Subcutaneous adipose tissue (tissue), 4 donors: ENCODE measurements around the gene RNH1. TPM values are rescaled to one million over a fixed set of nuclear protein-coding genes. Genes with fewer than 3 reads are reported as not detected.

Experiments used
- total RNA-seq, 4 donors: library from RNA; depleted of rRNA; stranded (reverse); fragments of >200 nt; gene quantifications; one replicate each; pipeline ENCODE4 v1.1.0, GENCODE V29; 2016
- TF ChIP-seq, protein P1 (sequence below): fragments of 450-650 bp; IDR thresholded peaks from one replicate; pipeline ENCODE4 v1.5.1; 2016; ENCODE audit warnings: low read depth, mild to moderate bottlenecking, control low read depth, antibody characterized with exemption, moderate library complexity

The RNH1 gene
- total RNA-seq, 4 donors from 2014 or later, result 108 to 290 (median 245) TPM

DNA sequence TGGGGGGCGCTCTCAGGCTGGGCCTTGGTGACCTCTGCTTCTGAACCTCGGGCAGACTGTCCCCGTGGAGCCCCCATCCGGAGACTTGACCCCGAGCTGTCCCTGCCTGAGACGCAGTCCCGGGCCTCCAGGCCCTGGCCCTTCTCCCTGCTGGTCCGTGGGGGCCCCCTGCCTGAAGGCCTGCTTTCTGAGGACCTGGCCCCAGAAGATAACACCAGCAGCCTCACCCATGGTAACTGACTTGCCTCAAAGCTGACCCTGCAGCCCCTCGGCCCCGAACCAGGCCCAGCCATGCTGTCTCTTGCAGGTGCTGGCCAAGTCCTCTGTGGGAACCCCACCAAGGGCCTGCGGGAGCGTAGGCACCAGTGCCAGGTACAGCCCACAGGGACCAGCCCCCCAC, 44.6 kb upstream of the RNH1 start:
- TF ChIP-seq, protein P1, sequence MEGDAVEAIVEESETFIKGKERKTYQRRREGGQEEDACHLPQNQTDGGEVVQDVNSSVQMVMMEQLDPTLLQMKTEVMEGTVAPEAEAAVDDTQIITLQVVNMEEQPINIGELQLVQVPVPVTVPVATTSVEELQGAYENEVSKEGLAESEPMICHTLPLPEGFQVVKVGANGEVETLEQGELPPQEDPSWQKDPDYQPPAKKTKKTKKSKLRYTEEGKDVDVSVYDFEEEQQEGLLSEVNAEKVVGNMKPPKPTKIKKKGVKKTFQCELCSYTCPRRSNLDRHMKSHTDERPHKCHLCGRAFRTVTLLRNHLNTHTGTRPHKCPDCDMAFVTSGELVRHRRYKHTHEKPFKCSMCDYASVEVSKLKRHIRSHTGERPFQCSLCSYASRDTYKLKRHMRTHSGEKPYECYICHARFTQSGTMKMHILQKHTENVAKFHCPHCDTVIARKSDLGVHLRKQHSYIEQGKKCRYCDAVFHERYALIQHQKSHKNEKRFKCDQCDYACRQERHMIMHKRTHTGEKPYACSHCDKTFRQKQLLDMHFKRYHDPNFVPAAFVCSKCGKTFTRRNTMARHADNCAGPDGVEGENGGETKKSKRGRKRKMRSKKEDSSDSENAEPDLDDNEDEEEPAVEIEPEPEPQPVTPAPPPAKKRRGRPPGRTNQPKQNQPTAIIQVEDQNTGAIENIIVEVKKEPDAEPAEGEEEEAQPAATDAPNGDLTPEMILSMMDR, result no peak

DNA sequence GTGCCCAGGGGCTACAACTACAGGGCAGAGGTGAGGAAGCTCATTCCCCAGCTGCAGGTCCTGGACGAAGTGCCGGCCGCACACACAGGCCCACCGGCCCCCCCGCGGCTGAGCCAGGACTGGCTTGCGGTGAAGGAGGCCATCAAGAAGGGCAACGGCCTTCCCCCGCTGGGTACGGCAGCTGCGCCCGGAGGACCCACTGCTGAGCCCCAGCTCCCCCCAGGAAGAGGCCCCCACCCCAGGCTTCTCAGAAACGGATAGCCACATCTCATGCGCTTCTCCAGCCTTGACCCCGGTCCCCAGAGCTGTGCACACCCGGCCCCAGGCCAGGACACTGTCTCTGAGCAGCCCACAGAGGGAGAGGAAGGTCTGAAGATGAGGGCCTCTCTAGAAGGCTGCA, 44.1 kb upstream of the RNH1 start:
- TF ChIP-seq, protein P1, result no peak

DNA sequence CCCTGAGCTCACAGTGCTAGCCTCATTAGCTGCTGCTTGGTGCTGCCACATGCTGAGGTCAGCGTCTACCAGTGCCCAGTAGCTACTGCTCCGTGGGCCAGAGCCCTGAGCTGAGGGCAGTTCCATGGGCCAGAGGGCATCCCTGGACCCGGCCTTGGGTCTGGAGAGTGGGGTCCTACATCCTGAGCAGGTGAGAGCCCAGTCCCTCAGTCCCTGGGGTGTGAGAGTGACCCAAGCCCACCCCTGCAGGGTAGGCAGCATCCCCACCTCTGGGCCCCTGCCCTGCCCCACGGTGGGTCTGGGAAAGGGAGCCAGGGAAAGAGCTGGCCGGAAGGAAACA, 43.7 kb upstream of the RNH1 start:
- TF ChIP-seq, protein P1, result no peak

DNA sequence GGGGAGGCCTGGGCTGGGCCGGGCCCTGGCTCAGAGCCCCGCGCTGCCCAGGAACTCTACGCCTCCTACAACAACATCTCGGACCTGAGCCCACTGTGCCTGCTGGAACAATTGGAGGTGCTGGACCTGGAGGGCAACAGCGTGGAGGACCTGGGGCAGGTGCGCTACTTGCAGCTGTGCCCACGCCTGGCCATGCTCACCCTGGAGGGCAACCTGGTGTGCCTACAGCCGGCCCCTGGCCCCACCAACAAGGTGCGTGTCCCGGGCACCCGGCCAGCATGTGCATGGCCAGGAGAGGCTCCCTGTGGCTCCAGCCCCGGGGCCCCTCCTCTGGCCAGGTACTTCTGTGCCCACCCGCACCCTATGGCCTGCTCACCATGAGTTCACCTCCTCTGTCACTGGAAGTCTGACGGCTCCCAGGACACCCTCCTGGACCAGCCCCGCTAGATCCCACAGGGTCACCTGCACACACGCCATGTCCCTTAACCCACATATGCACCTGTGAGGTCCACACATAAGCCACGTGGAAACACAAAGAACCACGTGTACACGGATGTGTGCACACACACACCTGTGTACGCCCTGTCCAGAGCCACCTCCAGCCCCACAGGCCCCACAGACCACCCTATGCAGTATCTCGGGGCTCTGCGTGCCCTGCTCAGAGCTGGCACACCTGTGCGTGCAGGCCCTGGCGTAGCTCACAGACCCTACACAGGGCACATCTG, 43.1 kb upstream of the RNH1 start:
- TF ChIP-seq, protein P1, result no peak

DNA sequence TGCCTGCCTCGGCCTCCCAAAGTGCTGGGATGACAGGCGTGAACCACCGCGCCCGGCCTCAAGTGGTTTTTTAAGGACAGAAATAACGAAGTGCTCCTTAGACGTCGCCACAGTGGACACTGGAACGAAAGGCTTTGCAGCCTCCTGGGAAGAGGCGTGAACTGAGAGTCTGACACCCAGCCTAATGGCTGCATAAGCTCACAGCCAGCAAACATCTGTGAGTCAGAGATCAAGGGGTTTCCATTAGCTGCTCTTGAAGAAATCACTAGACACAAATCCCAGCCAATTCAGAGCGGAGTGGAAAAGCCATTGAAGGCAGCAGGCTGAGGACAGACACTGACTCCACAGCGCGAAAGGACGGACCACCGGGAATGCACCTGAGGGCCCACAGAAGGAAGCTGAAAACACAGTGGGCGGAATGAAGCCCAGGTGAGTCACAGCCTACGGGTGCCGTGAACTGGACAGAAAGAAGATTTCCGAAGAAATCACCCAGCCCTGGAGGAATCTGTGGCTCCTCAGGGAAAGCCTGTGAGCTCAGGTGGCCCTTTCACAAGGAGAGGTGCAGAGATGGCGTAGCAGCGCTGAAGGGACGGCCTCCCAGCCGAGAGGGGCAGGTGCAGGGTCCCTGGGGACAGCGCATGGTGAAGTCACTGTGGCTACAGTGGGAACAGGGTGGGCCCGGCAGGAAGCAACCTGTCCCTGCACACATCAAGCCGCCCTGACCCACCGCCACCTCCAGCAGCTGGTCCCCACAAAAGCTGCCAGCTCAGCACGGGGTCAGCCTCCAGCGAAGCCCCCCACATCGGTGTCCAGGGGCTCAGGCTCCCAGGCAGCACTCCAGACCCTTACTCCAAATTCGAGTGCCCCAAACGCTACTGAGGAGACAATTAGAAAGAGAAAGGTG, 41.9 kb upstream of the RNH1 start:
- TF ChIP-seq, protein P1, result no peak

DNA sequence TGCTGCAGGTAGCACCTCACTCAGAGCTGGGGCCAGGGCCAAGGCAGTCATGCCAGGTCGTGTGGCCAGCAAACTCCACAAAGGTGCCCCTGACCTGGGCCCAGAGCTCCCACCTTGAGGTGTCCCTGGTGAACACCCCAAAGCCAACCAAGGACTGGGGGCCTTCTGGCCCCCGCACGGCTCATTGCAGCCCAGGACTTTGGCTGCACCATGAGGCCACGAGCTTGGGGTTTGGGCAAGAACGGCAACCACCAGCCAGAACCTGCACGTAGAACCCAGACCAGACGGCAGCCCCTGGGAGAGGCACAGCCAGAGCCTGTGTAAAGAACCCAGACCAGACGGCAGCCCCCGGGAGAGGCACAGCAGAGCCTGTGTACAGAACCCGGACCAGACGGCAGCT, 38.1 kb upstream of the RNH1 start:
- TF ChIP-seq, protein P1, result no peak

DNA sequence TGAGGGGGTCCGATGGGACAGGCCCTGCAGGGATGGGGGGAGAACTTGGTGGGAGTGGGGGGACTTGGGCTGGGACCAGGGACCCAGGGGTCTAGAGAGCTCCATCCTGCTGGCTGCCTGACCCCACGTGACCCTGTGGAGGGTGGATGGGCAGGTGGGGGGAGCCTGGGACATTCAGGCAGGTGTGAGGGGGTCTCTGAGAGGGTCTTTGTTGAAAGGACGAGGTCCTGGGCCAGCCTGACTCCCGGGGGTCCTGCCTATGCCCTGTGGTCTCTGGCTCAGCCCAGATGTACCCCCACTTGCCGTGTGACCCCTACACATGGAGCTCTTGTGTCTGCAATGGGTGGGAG, 37.8 kb upstream of the RNH1 start:
- TF ChIP-seq, protein P1, result no peak
